ENCODE data around the gene GLYR1.
"Not testable (repeated sequence)": the region's sequence is repeated elsewhere in the genome, so short reads cannot be mapped to it uniquely, and the experiment has no call there.

GLYR1 gene

DNA sequence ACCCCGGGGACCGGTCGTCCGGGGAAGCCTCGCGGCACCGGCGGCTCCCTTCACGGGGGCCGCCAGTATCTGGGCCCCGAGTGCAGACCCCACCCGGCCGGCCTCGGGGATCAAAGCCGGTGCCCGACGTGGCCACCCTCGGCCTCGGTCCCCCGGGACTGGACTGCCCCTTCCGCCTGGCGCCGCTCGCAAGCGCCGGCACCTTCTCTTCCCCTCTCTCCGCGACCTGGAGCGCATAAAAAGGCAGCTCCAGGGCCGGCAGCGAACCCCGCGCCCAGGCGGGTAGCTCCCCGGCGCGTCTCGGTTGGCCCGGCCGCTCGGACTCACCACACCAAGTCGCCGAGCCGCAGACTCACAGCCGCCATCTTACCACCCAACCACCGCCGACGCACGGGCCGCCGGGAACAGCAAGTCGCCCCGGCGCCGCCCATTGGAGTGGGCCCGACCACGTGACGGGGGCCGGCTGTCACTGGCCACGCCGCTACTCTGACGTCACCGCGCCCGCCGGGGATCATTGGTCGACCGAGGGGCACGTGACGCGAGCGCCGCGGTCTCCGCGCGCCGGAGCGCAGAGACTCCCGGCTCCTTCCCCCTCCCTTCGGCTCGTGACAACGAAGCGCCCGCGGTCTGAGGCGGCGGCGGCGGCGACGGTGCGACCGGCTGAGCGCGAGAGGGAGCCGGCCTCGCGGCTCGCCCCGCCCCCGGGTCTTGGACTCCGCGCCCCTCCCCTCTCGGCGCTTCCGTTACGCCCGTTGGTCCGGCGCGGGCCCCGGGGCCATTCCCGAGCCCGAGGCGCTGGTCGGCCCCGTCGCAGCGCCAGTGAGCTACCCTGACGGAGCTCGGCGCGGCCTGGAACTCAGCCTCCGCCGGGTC lies at the start of gene GLYR1, which contains the start of gene UBN1:
Gene GLYR1 (minus strand): TSS at position 388 of the 873 bp plus-strand sequence. CDS start 23 bp downstream, at position 365.
Gene UBN1 (plus strand): TSS at position 581 of the 873 bp plus-strand sequence. CDS start 5,437 bp downstream, outside the sequence.
- no peaks in the 10 kb centered on the region for H3K27me3 ChIP-seq (ENCODE audit: insufficient read depth, low read length)
- peak within 1 kb of the TSS; percentile 92 for H3K4me3 ChIP-seq (ENCODE audit: low read length)
- H2AFZ ChIP-seq (ENCODE audit: low read depth, low read length) = peak within 1 kb of the TSS; percentile 86
- peaks cover 34% of the 10 kb centered on the region for H3K36me3 ChIP-seq (ENCODE audit: insufficient read depth, low read length)
- H3K9me3 ChIP-seq (ENCODE audit: low read length) = no peaks in the 10 kb centered on the region
- H3K4me1 ChIP-seq (ENCODE audit: insufficient read depth, low read length) = peaks cover 40% of the 10 kb centered on the region

GRCh38 chr16:4896761-4897160 lies 49.7 kb upstream of the GLYR1 start:
- H3K27me3 ChIP-seq (ENCODE audit: insufficient read depth, low read length); H3K9me3 ChIP-seq (ENCODE audit: low read length); H3K4me3 ChIP-seq (ENCODE audit: low read length); H2AFZ ChIP-seq (ENCODE audit: low read depth, low read length); H3K36me3 ChIP-seq (ENCODE audit: insufficient read depth, low read length); H3K4me1 ChIP-seq (ENCODE audit: insufficient read depth, low read length): not testable (repeated sequence)

DNA sequence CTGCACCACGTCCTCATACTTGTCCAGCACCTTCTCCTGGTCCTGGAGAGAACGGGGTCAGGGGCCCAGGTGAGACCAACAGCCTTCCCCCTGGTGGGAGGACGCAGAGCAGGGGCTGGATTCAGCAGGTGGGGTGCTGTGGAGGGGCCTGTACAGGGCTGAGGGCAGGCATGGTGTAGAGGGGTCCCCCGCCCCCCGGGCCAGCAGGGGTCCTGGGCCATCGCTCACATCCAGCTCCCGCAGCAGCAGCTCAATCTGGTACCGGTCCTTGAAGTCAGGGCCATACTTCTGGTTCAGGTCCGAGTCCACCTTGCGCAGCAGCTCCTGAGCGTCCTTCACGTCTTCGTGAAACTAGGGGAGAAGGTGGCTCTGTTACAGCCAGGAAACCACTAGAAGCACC lies 48.3 kb upstream of the GLYR1 start:
- no peaks in the 10 kb centered on the region for H3K27me3 ChIP-seq (ENCODE audit: insufficient read depth, low read length)
- no peaks in the 10 kb centered on the region for H3K36me3 ChIP-seq (ENCODE audit: insufficient read depth, low read length)
- no peak overlapping the region for H2AFZ ChIP-seq (ENCODE audit: low read depth, low read length)
- H3K9me3 ChIP-seq (ENCODE audit: low read length) = peaks cover 2% of the 10 kb centered on the region
- H3K4me1 ChIP-seq (ENCODE audit: insufficient read depth, low read length) = no peaks in the 10 kb centered on the region
- H3K4me3 ChIP-seq (ENCODE audit: low read length) = no peak overlapping the region

GRCh38 chr16:4894276-4895150 lies 47.4 kb upstream of the GLYR1 start:
- peaks cover 2% of the 10 kb centered on the region for H3K9me3 ChIP-seq (ENCODE audit: low read length)
- H3K4me1 ChIP-seq (ENCODE audit: insufficient read depth, low read length) = no peaks in the 10 kb centered on the region

GRCh38 chr16:4893103-4893862 lies 46.2 kb upstream of the GLYR1 start:
- Histone ChIP-seq H2AFZ (ENCODE audit: low read depth, low read length) (no peak overlapping the region), H3K4me1 (ENCODE audit: insufficient read depth, low read length) (no peaks in the 10 kb centered on the region), H3K4me3 (ENCODE audit: low read length) (no peak overlapping the region), H3K9me3 (ENCODE audit: low read length) (no peaks in the 10 kb centered on the region), H3K27me3 (ENCODE audit: insufficient read depth, low read length) (no peaks in the 10 kb centered on the region), H3K36me3 (ENCODE audit: insufficient read depth, low read length) (no peaks in the 10 kb centered on the region)

More at GRCh38 chr16:4894276-4895150, 47.4 kb upstream of the GLYR1 start:
- Histone ChIP-seq H3K27me3 (ENCODE audit: insufficient read depth, low read length) (no peaks in the 10 kb centered on the region), H3K36me3 (ENCODE audit: insufficient read depth, low read length) (no peaks in the 10 kb centered on the region), H3K4me3 (ENCODE audit: low read length) (no peak overlapping the region), H2AFZ (ENCODE audit: low read depth, low read length) (no peak overlapping the region)

DNA sequence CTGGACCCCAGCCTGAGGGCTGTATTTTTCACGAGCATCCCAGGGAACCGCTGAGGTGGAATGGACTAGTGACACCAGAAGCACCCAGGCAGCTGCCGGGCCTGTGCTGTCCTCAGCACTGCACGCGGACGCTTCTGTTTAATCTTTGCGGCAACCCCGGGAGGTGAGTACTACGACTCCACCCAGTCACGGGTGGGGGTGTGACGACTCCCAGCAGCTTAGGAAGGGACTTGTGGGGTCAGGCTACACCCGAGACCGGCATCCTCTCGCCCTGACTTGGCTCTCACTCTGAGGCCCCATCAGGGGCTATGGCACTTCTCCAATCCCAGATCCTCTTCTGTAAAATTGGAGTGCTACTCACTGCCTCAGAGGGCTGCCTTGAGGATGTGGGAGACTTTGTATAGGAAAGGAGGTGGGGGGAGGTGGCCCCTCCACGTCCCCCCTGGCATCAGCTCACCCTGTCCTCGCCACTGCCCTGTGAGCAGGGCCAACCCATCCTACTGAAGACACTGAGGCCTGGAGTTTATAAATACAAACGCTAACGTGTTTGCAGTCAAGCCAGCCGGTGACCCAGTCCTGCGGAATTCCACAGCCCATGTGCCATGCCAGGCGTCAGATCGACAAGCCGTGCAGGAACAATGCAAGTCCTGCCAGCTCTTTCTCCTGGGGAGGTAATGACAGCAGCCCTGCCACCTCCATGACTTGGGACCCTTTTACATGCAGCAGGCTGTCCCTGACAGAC lies 45.4 kb upstream of the GLYR1 start:
- Histone ChIP-seq H3K27me3 (ENCODE audit: insufficient read depth, low read length) (no peaks in the 10 kb centered on the region), H3K36me3 (ENCODE audit: insufficient read depth, low read length) (no peaks in the 10 kb centered on the region), H3K4me3 (ENCODE audit: low read length) (no peak overlapping the region), H2AFZ (ENCODE audit: low read depth, low read length) (no peak overlapping the region), H3K9me3 (ENCODE audit: low read length) (no peaks in the 10 kb centered on the region), H3K4me1 (ENCODE audit: insufficient read depth, low read length) (no peaks in the 10 kb centered on the region)

DNA sequence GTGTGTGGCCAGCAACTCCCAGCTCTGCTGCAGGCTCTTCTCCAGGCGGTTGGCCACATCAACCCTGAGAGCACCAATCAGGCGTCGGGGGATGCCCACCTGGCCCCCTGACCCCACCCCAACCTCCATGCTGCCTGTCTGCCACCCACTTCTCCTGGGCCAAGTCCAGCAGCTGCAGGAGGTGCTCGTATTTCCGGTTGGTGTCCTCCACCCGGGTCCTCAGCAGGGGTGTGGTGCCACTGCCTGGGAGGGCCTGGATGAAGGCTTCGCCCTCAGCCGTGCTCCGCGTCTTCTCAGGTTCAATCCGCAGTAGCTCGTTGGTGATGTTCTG lies 44.8 kb upstream of the GLYR1 start:
- Histone ChIP-seq H3K9me3 (ENCODE audit: low read length) (no peaks in the 10 kb centered on the region), H2AFZ (ENCODE audit: low read depth, low read length) (no peak overlapping the region), H3K4me3 (ENCODE audit: low read length) (no peak overlapping the region), H3K36me3 (ENCODE audit: insufficient read depth, low read length) (no peaks in the 10 kb centered on the region), H3K4me1 (ENCODE audit: insufficient read depth, low read length) (no peaks in the 10 kb centered on the region), H3K27me3 (ENCODE audit: insufficient read depth, low read length) (no peaks in the 10 kb centered on the region)

- Histone ChIP-seq H3K4me1 (ENCODE audit: insufficient read depth, low read length) (no peaks in the 10 kb centered on the region), H2AFZ (ENCODE audit: low read depth, low read length) (no peak overlapping the region), H3K27me3 (ENCODE audit: insufficient read depth, low read length) (no peaks in the 10 kb centered on the region), H3K36me3 (ENCODE audit: insufficient read depth, low read length) (peaks cover 1% of the 10 kb centered on the region), H3K9me3 (ENCODE audit: low read length) (no peaks in the 10 kb centered on the region), H3K4me3 (ENCODE audit: low read length) (no peak overlapping the region)
Observed at GRCh38 chr16:4891097-4891885, 44.2 kb upstream of the GLYR1 start.

- Histone ChIP-seq H3K4me1 (ENCODE audit: insufficient read depth, low read length) (no peaks in the 10 kb centered on the region), H3K36me3 (ENCODE audit: insufficient read depth, low read length) (peaks cover 7% of the 10 kb centered on the region), H3K4me3 (ENCODE audit: low read length) (no peak overlapping the region), H3K27me3 (ENCODE audit: insufficient read depth, low read length) (no peaks in the 10 kb centered on the region), H2AFZ (ENCODE audit: low read depth, low read length) (no peak overlapping the region), H3K9me3 (ENCODE audit: low read length) (no peaks in the 10 kb centered on the region)
Observed at GRCh38 chr16:4890686-4891085, 43.6 kb upstream of the GLYR1 start.

GRCh38 chr16:4890026-4890425 lies 42.9 kb upstream of the GLYR1 start:
- Histone ChIP-seq H3K4me1 (ENCODE audit: insufficient read depth, low read length) (no peaks in the 10 kb centered on the region), H3K27me3 (ENCODE audit: insufficient read depth, low read length) (no peaks in the 10 kb centered on the region), H2AFZ (ENCODE audit: low read depth, low read length) (no peak overlapping the region), H3K9me3 (ENCODE audit: low read length) (no peaks in the 10 kb centered on the region), H3K36me3 (ENCODE audit: insufficient read depth, low read length) (peaks cover 13% of the 10 kb centered on the region), H3K4me3 (ENCODE audit: low read length) (no peak overlapping the region)

DNA sequence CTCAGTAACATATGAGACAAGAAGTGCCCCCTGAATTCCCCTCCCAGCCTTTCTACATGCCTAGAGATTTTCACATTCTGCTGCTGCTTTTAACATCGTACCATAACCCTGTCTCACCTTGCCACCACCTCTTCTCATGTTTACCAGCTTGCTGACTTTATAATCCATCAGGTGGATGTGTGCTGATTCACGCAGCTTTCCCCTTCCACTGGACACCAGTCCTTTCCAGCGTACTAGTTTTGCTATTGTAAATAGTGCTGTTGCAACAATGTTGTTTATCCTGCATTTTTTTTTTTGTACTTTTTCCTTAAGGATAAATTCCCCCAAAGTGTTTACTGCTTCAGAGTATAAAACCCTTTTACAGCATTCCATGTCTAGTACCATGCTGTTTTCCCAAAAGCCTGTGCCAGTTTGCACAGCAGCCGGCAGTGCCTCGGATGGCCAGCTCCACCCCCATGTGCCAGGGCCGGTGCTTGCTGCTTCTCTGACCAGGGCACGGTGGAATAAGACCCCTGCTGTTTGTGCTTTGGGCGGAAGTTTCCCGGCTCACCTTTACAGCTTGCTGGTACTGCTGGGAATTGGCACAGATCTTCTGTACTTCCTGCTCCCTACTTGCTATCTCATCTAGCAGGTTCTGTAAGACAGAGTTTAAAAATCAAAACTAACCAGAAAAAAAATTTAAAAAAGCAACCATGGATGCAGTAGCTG lies 41.5 kb upstream of the GLYR1 start:
- peaks cover 28% of the 10 kb centered on the region for H3K36me3 ChIP-seq (ENCODE audit: insufficient read depth, low read length)
- no peaks in the 10 kb centered on the region for H3K4me1 ChIP-seq (ENCODE audit: insufficient read depth, low read length)
- H3K27me3 ChIP-seq (ENCODE audit: insufficient read depth, low read length) = no peaks in the 10 kb centered on the region

More for the DNA sequence above, 41.5 kb upstream of the GLYR1 start:
- H3K9me3 ChIP-seq (ENCODE audit: low read length) = no peaks in the 10 kb centered on the region
- H2AFZ ChIP-seq (ENCODE audit: low read depth, low read length) = no peak overlapping the region
- H3K4me3 ChIP-seq (ENCODE audit: low read length) = no peak overlapping the region
